ENCODE measurements around the gene UNC119. TPM values are rescaled to one million over a fixed set of nuclear protein-coding genes. Genes with fewer than 3 reads are reported as not detected.

Gene UNC119
- total and polyA plus RNA-seq, 2 of the 13 experiments (the other 11 are each of a cell fraction or from before 2014, with no cell fraction given), result 10.4 to 63.1 TPM

DNA sequence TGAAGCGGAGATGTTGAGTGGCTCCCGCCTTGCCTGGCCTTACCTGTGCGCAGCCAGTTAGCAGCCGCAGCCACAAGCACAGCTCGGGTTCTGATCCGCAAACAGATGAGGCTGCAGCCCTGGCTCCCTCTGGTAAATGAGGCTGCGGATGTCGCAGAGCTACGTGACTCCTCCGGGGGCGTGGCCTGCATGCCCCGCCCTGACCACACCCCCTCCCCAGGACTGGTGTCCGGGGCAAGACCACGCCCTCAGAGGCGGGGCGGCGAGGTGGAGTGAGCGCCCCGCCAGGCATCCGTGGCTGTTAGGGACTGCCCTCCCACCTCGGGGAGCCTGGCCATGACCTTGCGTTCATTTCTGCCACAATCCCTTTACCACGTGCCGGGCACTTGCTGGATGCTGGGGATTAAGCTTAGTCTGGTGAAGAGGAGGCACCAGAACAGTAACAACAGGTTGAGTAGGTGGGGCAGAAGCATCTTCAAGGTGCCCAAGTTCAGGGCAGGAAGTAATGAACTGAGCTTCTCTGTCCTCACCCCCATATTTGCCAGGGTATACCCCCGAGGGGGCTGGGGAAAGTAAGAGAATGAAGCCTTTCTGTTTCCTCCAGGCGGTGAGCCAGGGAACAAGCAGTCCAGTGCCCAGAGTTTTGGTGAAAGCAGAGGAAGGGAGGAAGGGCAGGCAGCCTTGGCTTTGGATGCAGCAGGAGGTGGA, 24.5 kb upstream of the UNC119 start, which contains the start of gene ALDOC (continued):
- no peak for TF ChIP-seq MTF1 (CRISPR knock-in tag; IDR thresholded peaks at IDR 0.05)
- TF ChIP-seq ZBTB25 (CRISPR knock-in tag; IDR thresholded peaks at IDR 0.05), result 0 out of 2 replicates have a peak, but pooled peaks have one; percentile 49
- TF ChIP-seq, protein P1, sequence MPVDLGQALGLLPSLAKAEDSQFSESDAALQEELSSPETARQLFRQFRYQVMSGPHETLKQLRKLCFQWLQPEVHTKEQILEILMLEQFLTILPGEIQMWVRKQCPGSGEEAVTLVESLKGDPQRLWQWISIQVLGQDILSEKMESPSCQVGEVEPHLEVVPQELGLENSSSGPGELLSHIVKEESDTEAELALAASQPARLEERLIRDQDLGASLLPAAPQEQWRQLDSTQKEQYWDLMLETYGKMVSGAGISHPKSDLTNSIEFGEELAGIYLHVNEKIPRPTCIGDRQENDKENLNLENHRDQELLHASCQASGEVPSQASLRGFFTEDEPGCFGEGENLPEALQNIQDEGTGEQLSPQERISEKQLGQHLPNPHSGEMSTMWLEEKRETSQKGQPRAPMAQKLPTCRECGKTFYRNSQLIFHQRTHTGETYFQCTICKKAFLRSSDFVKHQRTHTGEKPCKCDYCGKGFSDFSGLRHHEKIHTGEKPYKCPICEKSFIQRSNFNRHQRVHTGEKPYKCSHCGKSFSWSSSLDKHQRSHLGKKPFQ (CRISPR knock-in tag; IDR thresholded peaks at IDR 0.05; ENCODE audit: insufficient replicate concordance), result no peak
- TF ChIP-seq SRSF1 (optimal IDR thresholded peaks at IDR 0.05; ENCODE audit: low read depth, low read length), result no peak
- 0 out of 2 replicates have a peak, but pooled peaks have one; percentile 19 for TF ChIP-seq ZNF263 (CRISPR knock-in tag; IDR thresholded peaks at IDR 0.05)
- 0 out of 2 replicates have a peak, but pooled peaks have one; percentile 62 for TF ChIP-seq AHR (CRISPR knock-in tag; IDR thresholded peaks at IDR 0.05)
- peak; percentile 45; the same call in 1 of the 2 replicates for TF ChIP-seq RFXAP (CRISPR knock-in tag; IDR thresholded peaks at IDR 0.05; ENCODE audit: borderline replicate concordance)
- peak; percentile 53 to 61; a peak in 2 of 4 replicates for TF ChIP-seq NR2F1 (CRISPR knock-in tag; IDR thresholded peaks at IDR 0.05)
- no peak for TF ChIP-seq ZNF737 (CRISPR knock-in tag; IDR thresholded peaks at IDR 0.05; ENCODE audit: borderline replicate concordance)
- TF ChIP-seq ZNF720 (CRISPR knock-in tag; IDR thresholded peaks at IDR 0.05), result no peak
- TF ChIP-seq ZSCAN21 (CRISPR knock-in tag; IDR thresholded peaks at IDR 0.05; ENCODE audit: borderline replicate concordance), result no peak; the same call in 1 of the 2 replicates
- TF ChIP-seq KLF12 (CRISPR knock-in tag; IDR thresholded peaks at IDR 0.05; ENCODE audit: borderline replicate concordance), result no peak; the same call in 1 of the 2 replicates
- no peak for TF ChIP-seq ATF7 (IDR thresholded peaks at IDR 0.05)
- TF ChIP-seq ATF7 (CRISPR knock-in tag; IDR thresholded peaks at IDR 0.05), result no peak
- no peak for TF ChIP-seq ZNF207 (IDR thresholded peaks at IDR 0.05; ENCODE audit: borderline replicate concordance)
- TF ChIP-seq CTCF (CRISPR knock-in tag; IDR thresholded peaks at IDR 0.05), result no peak
- peak; percentile 82 for TF ChIP-seq POLR2AphosphoS5 (IDR thresholded peaks at IDR 0.05; ENCODE audit: low read depth, low read length)
- TF ChIP-seq ATF1 (CRISPR knock-in tag; IDR thresholded peaks at IDR 0.05), result no peak
- TF ChIP-seq TAF1 (CRISPR knock-in tag; IDR thresholded peaks at IDR 0.05), result peak; percentile 65
- TF ChIP-seq SIX4 (CRISPR knock-in tag; IDR thresholded peaks at IDR 0.05), result no peak
- TF ChIP-seq CC2D1A (CRISPR knock-in tag; IDR thresholded peaks at IDR 0.05), result no peak
- TF ChIP-seq, protein P2, sequence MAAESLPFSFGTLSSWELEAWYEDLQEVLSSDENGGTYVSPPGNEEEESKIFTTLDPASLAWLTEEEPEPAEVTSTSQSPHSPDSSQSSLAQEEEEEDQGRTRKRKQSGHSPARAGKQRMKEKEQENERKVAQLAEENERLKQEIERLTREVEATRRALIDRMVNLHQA (CRISPR knock-in tag; IDR thresholded peaks at IDR 0.05), result no peak
- no peak for TF ChIP-seq HNRNPUL1 (IDR thresholded peaks at IDR 0.05; ENCODE audit: low read depth, low read length)
- TF ChIP-seq, protein P3, sequence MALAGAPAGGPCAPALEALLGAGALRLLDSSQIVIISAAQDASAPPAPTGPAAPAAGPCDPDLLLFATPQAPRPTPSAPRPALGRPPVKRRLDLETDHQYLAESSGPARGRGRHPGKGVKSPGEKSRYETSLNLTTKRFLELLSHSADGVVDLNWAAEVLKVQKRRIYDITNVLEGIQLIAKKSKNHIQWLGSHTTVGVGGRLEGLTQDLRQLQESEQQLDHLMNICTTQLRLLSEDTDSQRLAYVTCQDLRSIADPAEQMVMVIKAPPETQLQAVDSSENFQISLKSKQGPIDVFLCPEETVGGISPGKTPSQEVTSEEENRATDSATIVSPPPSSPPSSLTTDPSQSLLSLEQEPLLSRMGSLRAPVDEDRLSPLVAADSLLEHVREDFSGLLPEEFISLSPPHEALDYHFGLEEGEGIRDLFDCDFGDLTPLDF (CRISPR knock-in tag; IDR thresholded peaks at IDR 0.05), result no peak
- TF ChIP-seq KDM6A (CRISPR knock-in tag; IDR thresholded peaks at IDR 0.05; ENCODE audit: low read depth), result no peak
- TF ChIP-seq ESRRA (CRISPR knock-in tag; IDR thresholded peaks at IDR 0.05; ENCODE audit: low read depth), result 0 out of 2 replicates have a peak, but pooled peaks have one; percentile 52
